ENCODE data around the gene ZBTB26.

Gene ZBTB26

GRCh38 chr9:122931226-122932121 lies at the start of gene ZBTB26:
ZBTB26 (minus strand) TSS chr9:122931512; CDS start chr9:122919934, 11,578 bp downstream.
- peak; percentile 72 for DNase-seq (ENCODE audit: low read depth)
- H3K4me3 ChIP-seq (ENCODE audit: low read depth, low read length), result peak within 1 kb of the TSS; percentile 68

GRCh38 chr9:122978601-122979000 lies 47.3 kb upstream of the ZBTB26 start:
- no peak overlapping the region for H3K4me3 ChIP-seq (ENCODE audit: low read depth, low read length)
- no peak for DNase-seq (ENCODE audit: low read depth)

GRCh38 chr9:122975196-122975595 lies 43.9 kb upstream of the ZBTB26 start:
- H3K4me3 ChIP-seq (ENCODE audit: low read depth, low read length), result no peak overlapping the region
- no peak for DNase-seq (ENCODE audit: low read depth)

- DNase-seq (ENCODE audit: low read depth), result no peak
- H3K4me3 ChIP-seq (ENCODE audit: low read depth, low read length), result no peak overlapping the region
Observed at GRCh38 chr9:122961139-122961538, 29.8 kb upstream of the ZBTB26 start.

GRCh38 chr9:122955961-122956360 lies 24.6 kb upstream of the ZBTB26 start:
- no peak overlapping the region for H3K4me3 ChIP-seq (ENCODE audit: low read depth, low read length)
- DNase-seq (ENCODE audit: low read depth), result no peak

GRCh38 chr9:122954253-122954691 lies 23.0 kb upstream of the ZBTB26 start:
- H3K4me3 ChIP-seq (ENCODE audit: low read depth, low read length), result no peak overlapping the region
- DNase-seq (ENCODE audit: low read depth), result peak; percentile 12

- no peak for DNase-seq (ENCODE audit: low read depth)
- no peak overlapping the region for H3K4me3 ChIP-seq (ENCODE audit: low read depth, low read length)
Observed at GRCh38 chr9:122951056-122951455, 19.7 kb upstream of the ZBTB26 start.

- H3K4me3 ChIP-seq (ENCODE audit: low read depth, low read length), result no peak overlapping the region
- no peak for DNase-seq (ENCODE audit: low read depth)
Observed at GRCh38 chr9:122950263-122950662, 19.0 kb upstream of the ZBTB26 start.

- H3K4me3 ChIP-seq (ENCODE audit: low read depth, low read length), result no peak overlapping the region
- DNase-seq (ENCODE audit: low read depth), result no peak
Observed at GRCh38 chr9:122949696-122950095, 18.4 kb upstream of the ZBTB26 start.

GRCh38 chr9:122948313-122948712 lies 17.0 kb upstream of the ZBTB26 start:
- no peak overlapping the region for H3K4me3 ChIP-seq (ENCODE audit: low read depth, low read length)

GRCh38 chr9:122946461-122947005 lies 15.2 kb upstream of the ZBTB26 start:
- no peak for DNase-seq (ENCODE audit: low read depth)

More at GRCh38 chr9:122948313-122948712, 17.0 kb upstream of the ZBTB26 start:
- no peak for DNase-seq (ENCODE audit: low read depth)

GRCh38 chr9:122944960-122945888 lies 13.9 kb upstream of the ZBTB26 start:
- no peak for DNase-seq (ENCODE audit: low read depth)
- H3K4me3 ChIP-seq (ENCODE audit: low read depth, low read length), result no peak overlapping the region

More at GRCh38 chr9:122946461-122947005, 15.2 kb upstream of the ZBTB26 start:
- H3K4me3 ChIP-seq (ENCODE audit: low read depth, low read length), result no peak overlapping the region

- H3K4me3 ChIP-seq (ENCODE audit: low read depth, low read length), result peak overlapping the region; percentile 77
- DNase-seq (ENCODE audit: low read depth), result no peak
Observed at GRCh38 chr9:122941582-122942234, 10.4 kb upstream of the ZBTB26 start.

GRCh38 chr9:122940749-122941581 lies 9.7 kb upstream of the ZBTB26 start, which contains the start of gene RABGAP1:
RABGAP1 (plus strand) TSS chr9:122941020; CDS start chr9:122957060, 16,040 bp downstream.
- H3K4me3 ChIP-seq (ENCODE audit: low read depth, low read length), result peak within 1 kb of the TSS; percentile 77
- peak; percentile 92 for DNase-seq (ENCODE audit: low read depth)

GRCh38 chr9:122940454-122940748 lies 9.1 kb upstream of the ZBTB26 start:
- no peak for DNase-seq (ENCODE audit: low read depth)
- H3K4me3 ChIP-seq (ENCODE audit: low read depth, low read length), result peak overlapping the region; percentile 27

- H3K4me3 ChIP-seq (ENCODE audit: low read depth, low read length), result no peak overlapping the region
- no peak for DNase-seq (ENCODE audit: low read depth)
Observed at GRCh38 chr9:122939601-122940000, 8.3 kb upstream of the ZBTB26 start.

GRCh38 chr9:122936883-122937282 lies 5.6 kb upstream of the ZBTB26 start:
- no peak overlapping the region for H3K4me3 ChIP-seq (ENCODE audit: low read depth, low read length)
- DNase-seq (ENCODE audit: low read depth), result no peak

GRCh38 chr9:122936464-122936863 lies 5.2 kb upstream of the ZBTB26 start:
- DNase-seq (ENCODE audit: low read depth), result no peak
- H3K4me3 ChIP-seq (ENCODE audit: low read depth, low read length), result no peak overlapping the region
